GM12865 (cell line): ENCODE results near the gene VARS2.

ENCODE experiments used
- DNase-seq: peaks from one replicate; pipeline ENCODE4 v3.0.0; 2010; ENCODE audit warnings: low read depth
- H3K4me3 ChIP-seq: 2 replicates; pipeline ENCODE4 v1.5.1; 2011; ENCODE audit warnings: mild to moderate bottlenecking, low read depth, low read length, control low read depth
- CTCF ChIP-seq: IDR thresholded peaks from 2 replicates; pipeline ENCODE4 v1.5.1; 2011; ENCODE audit warnings: low read length, control low read depth, low read depth, inconsistent platforms; ENCODE audit not compliant: insufficient read depth; ENCODE audit errors: missing control alignments

The VARS2 gene

GRCh38 chr6:30944051-30944450 is 30.0 kb downstream of the VARS2 start:
- H3K4me3 ChIP-seq, result no peak overlapping the region
- TF ChIP-seq CTCF, result no peak

GRCh38 chr6:30945281-30945680 is 31.2 kb downstream of the VARS2 start:
- H3K4me3 ChIP-seq, result no peak overlapping the region
- no peak for TF ChIP-seq CTCF
- no peak for DNase-seq

More at GRCh38 chr6:30944051-30944450, 30.0 kb downstream of the VARS2 start:
- no peak for DNase-seq

GRCh38 chr6:30947231-30947630 is 33.2 kb downstream of the VARS2 start:
- DNase-seq, result no peak
- no peak for TF ChIP-seq CTCF
- H3K4me3 ChIP-seq, result no peak overlapping the region

GRCh38 chr6:30948811-30949210 is 34.8 kb downstream of the VARS2 start:
- TF ChIP-seq CTCF, result no peak
- H3K4me3 ChIP-seq, result no peak overlapping the region
- DNase-seq, result no peak

GRCh38 chr6:30951907-30952469 is 38.0 kb downstream of the VARS2 start:
- peak; percentile 73 for DNase-seq
- no peak overlapping the region for H3K4me3 ChIP-seq
- no peak for TF ChIP-seq CTCF

GRCh38 chr6:30954631-30955366 is 40.8 kb downstream of the VARS2 start:
- no peak for TF ChIP-seq CTCF
- H3K4me3 ChIP-seq, result peak overlapping the region; percentile 64
- no peak for DNase-seq

GRCh38 chr6:30955367-30956042 is 41.5 kb downstream of the VARS2 start:
- H3K4me3 ChIP-seq, result peak overlapping the region; percentile 64
- DNase-seq, result peak; percentile 83
- TF ChIP-seq CTCF, result no peak
